ENCODE measurements around the gene AP5Z1. TPM values are rescaled to one million over a fixed set of nuclear protein-coding genes. Genes with fewer than 3 reads are reported as not detected.
A peak's percentile ranks its signal among the peaks of the same experiment; 100 is the strongest.
"Not testable (repeated sequence)": the region's sequence is repeated elsewhere in the genome, so short reads cannot be mapped to it uniquely, and the experiment has no call there.

AP5Z1 gene
- total RNA-seq, 2 experiments from 2014 or later: 47.3 to 55.0 TPM

DNA sequence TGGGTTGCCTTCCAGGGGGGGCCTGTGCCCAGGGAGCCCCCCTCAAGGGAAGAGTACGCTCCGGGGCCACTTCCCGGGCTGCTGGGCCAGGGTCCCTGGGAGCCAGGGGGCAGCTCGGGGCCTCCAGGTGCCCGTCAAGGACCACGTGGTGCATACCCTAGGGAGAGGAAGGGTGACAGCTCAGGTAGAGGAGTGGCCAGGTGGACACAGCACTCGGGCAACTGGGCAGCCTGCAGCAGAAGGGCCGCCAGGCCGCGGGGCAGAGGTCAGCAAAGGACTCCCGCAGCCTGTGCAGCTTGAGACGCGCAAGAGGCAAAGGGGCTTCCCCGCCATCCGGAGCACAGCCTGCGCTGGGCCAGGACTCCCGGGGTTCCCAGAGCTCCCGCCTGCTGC is 26.4 kb downstream of the AP5Z1 start:
- CTCF ChIA-PET: no interaction called here

GRCh38 chr7:4802577-4802976 is 27.2 kb downstream of the AP5Z1 start:
- POLR2A ChIA-PET; H3K4me1 Mint-ChIP-seq (ENCODE audit: low read depth): not testable (repeated sequence)

More for the DNA sequence above, 26.4 kb downstream of the AP5Z1 start:
- ATAC-seq (no peak), DNase-seq (no peak)
- Mint-ChIP-seq H3K36me3 (ENCODE audit: low read depth) (no peaks in the 10 kb centered on the region), H3K27me3 (ENCODE audit: low read depth) (peaks cover 4% of the 10 kb centered on the region), H3K9me3 (ENCODE audit: insufficient read depth) (no peaks in the 10 kb centered on the region), H3K27ac (no peak overlapping the region), H3K4me1 (ENCODE audit: low read depth) (no peaks in the 10 kb centered on the region), H3K4me3 (no peak overlapping the region)
- POLR2A ChIA-PET: no interaction called here

DNA sequence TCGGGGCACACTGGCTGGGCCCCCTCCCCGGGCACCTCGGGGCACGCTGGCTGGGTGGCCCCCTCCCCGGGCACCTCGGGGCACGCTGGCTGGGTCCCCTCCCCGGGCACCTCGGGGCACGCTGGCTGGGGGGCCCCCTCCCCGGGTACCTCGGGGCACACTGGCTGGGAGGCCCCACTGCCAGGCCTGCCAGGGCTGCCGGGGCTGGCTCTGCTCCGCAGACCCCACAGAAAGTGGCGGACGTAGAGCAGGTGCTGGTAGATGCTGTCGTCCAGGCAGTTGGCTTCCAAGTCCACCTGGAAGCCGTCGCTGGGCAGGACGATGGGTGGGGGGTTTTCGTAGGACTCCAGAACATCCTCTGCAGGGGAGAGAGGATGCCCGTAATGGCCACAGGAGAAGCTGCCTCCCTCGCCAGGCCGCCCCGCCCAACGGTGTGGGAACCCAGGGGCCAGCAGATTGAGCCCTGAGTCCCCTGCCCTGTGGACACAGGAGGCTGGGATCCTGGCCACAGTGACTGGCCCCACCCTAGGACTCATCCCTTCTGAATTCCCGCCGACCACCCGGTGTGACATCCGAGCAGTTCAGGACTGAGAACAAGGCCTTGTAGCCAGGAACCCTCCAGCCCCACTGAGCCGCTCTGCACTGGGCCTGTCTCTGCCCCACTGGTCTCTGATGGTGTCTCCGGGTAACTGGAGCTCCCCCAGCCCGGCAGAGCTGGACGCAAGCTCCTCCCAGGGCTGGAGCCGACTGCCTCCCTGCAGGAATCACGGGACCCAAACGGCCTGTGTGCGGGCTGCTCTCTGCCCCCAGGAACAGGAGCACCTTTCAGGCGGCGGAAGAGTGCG is 28.2 kb downstream of the AP5Z1 start:
- H3K36me3 Mint-ChIP-seq (ENCODE audit: low read depth): no peaks in the 10 kb centered on the region
- ATAC-seq (no peak), DNase-seq (no peak)
- H3K27ac Mint-ChIP-seq: no peak overlapping the region
- CTCF ChIA-PET: no interaction called here
- H3K27me3 Mint-ChIP-seq (ENCODE audit: low read depth): peaks cover 16% of the 10 kb centered on the region
- POLR2A ChIA-PET: no interaction called here
- no peaks in the 10 kb centered on the region for H3K4me1 Mint-ChIP-seq (ENCODE audit: low read depth)
- H3K4me3 Mint-ChIP-seq: no peak overlapping the region
- no peaks in the 10 kb centered on the region for H3K9me3 Mint-ChIP-seq (ENCODE audit: insufficient read depth)

More at GRCh38 chr7:4802577-4802976, 27.2 kb downstream of the AP5Z1 start:
- ATAC-seq; H3K27ac Mint-ChIP-seq; H3K27me3 Mint-ChIP-seq (ENCODE audit: low read depth); CTCF ChIA-PET; H3K36me3 Mint-ChIP-seq (ENCODE audit: low read depth); H3K4me3 Mint-ChIP-seq; DNase-seq; H3K9me3 Mint-ChIP-seq (ENCODE audit: insufficient read depth): not testable (repeated sequence)

DNA sequence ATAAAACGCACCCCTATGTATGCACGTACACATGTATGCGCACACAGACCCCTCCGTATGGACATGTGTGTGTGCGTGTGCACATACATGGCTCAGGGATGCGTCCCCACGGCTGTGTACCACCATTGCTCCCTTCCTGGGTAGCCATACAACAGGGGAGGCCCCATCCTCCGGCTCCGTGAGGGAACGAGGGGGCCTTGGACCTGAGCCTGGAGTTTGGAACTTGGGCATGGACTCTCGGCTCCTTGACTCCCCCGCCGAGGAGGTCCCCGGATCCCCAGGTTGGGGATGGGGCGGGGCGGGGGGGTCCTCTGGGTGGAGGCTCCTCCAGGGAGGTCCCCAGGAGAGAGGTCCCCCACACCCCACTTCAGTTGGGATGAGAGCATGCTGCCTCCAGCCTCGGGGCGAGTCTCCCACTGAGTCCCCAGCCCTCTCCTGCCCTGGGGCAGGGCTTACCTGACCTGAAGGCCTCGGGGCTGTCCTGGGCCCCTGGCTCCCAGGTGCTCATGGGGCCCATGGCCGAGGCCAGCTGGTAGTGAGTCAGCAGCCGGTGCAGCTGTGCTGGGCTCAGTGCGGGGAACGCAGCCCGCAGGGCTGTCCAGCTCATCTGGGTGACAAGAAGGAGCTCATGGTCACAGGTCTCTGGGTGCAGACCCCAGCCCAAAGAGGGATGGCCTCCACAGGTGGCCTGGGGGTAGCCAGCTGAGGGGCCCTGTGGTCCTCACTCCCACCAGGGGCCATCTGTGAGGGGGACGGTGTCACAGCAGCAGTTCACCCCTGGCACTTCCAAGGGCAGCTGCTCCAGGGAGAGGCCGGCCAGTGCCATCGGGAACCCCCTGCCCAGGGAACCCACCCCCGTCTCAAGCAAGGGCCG is 29.9 kb downstream of the AP5Z1 start:
- peaks cover 4% of the 10 kb centered on the region for H3K4me1 Mint-ChIP-seq (ENCODE audit: low read depth)
- CTCF ChIA-PET: no interaction called here
- H3K27me3 Mint-ChIP-seq (ENCODE audit: low read depth): peaks cover 21% of the 10 kb centered on the region
- H3K27ac Mint-ChIP-seq: no peak overlapping the region
- POLR2A ChIA-PET: interaction anchor here (0.5 kb wide), 1 partner anchor 50 kb away, joined by 3 read pairs; no protein-coding TSS in a partner anchor
- H3K4me3 Mint-ChIP-seq: no peak overlapping the region
- H3K36me3 Mint-ChIP-seq (ENCODE audit: low read depth): no peaks in the 10 kb centered on the region
- no peaks in the 10 kb centered on the region for H3K9me3 Mint-ChIP-seq (ENCODE audit: insufficient read depth)
- DNase-seq (no peak), ATAC-seq (no peak)

DNA sequence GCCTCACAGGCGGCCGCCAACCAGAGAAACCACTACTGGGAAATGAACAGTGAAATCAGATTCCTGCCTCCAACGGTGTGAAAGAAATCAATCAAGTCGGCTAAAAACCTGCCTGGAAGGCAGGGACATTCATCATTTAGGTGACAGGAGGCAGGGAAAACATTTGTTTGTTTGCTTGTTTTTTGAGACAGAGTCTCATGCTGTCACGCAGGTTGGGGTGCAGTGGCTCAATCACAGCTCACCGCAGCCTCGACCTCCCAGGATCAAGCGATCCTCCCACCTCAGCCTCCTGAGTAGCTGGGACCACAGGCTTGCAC is 30.5 kb downstream of the AP5Z1 start:
- POLR2A ChIA-PET: interaction anchor here (0.5 kb wide), 1 partner anchor 50 kb away, joined by 3 read pairs; no protein-coding TSS in a partner anchor
- CTCF ChIA-PET: no interaction called here
- H3K4me3 Mint-ChIP-seq: no peak overlapping the region
- DNase-seq (no peak), ATAC-seq (no peak)
- H3K9me3 Mint-ChIP-seq (ENCODE audit: insufficient read depth): no peaks in the 10 kb centered on the region
- peaks cover 23% of the 10 kb centered on the region for H3K27me3 Mint-ChIP-seq (ENCODE audit: low read depth)
- H3K4me1 Mint-ChIP-seq (ENCODE audit: low read depth): peaks cover 7% of the 10 kb centered on the region
- no peaks in the 10 kb centered on the region for H3K36me3 Mint-ChIP-seq (ENCODE audit: low read depth)
- no peak overlapping the region for H3K27ac Mint-ChIP-seq

- H3K27ac Mint-ChIP-seq: no peak overlapping the region
- H3K36me3 Mint-ChIP-seq (ENCODE audit: low read depth): no peaks in the 10 kb centered on the region
- DNase-seq: no peak
- ChIA-PET CTCF (interaction anchor here (0.6 kb wide), 1 partner anchor 9 kb away, joined by 3 read pairs; no protein-coding TSS in a partner anchor), POLR2A (no interaction called here)
- no peaks in the 10 kb centered on the region for H3K9me3 Mint-ChIP-seq (ENCODE audit: insufficient read depth)
- ATAC-seq: no peak
- peaks cover 7% of the 10 kb centered on the region for H3K4me1 Mint-ChIP-seq (ENCODE audit: low read depth)
- H3K4me3 Mint-ChIP-seq: no peak overlapping the region
- H3K27me3 Mint-ChIP-seq (ENCODE audit: low read depth): peaks cover 23% of the 10 kb centered on the region
These were observed 31.7 kb downstream of the AP5Z1 start for GRCh38 chr7:4806983-4807597.

DNA sequence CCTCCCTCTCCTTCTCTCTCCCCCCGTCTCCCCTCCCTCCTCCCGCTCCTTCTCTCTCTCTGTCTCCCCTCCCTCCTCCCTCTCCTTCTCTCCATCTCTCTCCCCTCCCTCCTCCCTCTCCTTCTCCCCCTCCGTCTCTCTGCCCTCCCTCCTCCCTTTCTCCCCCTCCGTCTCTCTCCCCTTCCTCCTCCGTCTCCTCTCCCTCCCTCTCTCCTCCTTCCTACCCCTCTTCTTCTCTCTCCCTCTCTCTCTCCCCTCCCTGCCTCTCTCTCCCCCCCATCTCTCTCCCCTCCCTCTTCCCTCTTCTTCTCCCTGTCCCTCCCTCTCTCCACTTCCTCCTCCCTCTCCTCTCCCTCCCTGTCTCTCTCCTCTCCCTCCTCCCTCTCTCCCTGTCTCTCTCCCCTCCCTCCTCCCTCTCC is 32.2 kb downstream of the AP5Z1 start:
- no peak for DNase-seq
- POLR2A ChIA-PET: no interaction called here
- H3K27ac Mint-ChIP-seq: no peak overlapping the region

DNA sequence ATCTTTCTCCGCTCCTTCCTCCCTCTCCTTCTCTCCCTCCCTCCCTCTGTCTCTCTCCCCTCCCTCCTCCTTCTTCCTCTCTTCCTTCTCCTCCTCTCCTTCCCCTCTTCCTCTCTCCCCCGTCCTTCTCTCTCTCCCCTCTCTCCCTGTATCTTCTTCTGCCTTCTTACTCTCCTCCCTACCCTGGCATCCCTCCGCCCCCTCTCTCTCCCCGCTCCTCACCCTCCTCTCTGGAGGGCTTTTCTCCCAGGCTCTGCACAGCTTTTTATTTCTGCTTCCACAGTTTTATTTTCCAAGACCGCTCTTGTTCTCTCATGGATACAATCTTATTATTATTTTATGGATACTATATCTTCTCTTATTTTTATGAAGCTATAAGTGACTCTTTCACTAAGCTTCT is 32.6 kb downstream of the AP5Z1 start:
- no peak for ATAC-seq
- Mint-ChIP-seq H3K9me3 (ENCODE audit: insufficient read depth) (no peaks in the 10 kb centered on the region), H3K36me3 (ENCODE audit: low read depth) (peaks cover 2% of the 10 kb centered on the region), H3K4me3 (no peak overlapping the region), H3K27ac (no peak overlapping the region), H3K4me1 (ENCODE audit: low read depth) (peaks cover 7% of the 10 kb centered on the region), H3K27me3 (ENCODE audit: low read depth) (peaks cover 29% of the 10 kb centered on the region)
- DNase-seq: no peak
- CTCF ChIA-PET: interaction anchor here (1.0 kb wide), 1 partner anchor 10 kb away, joined by 4 read pairs; no protein-coding TSS in a partner anchor
- POLR2A ChIA-PET: no interaction called here

More for the DNA sequence above, 32.2 kb downstream of the AP5Z1 start:
- H3K27me3 Mint-ChIP-seq (ENCODE audit: low read depth): peaks cover 25% of the 10 kb centered on the region
- no peak for ATAC-seq
- H3K4me1 Mint-ChIP-seq (ENCODE audit: low read depth): peaks cover 7% of the 10 kb centered on the region
- CTCF ChIA-PET: interaction anchor here (1.0 kb wide), 1 partner anchor 9 kb away, joined by 4 read pairs; no protein-coding TSS in a partner anchor
- no peak overlapping the region for H3K4me3 Mint-ChIP-seq
- H3K36me3 Mint-ChIP-seq (ENCODE audit: low read depth): peaks cover under 1% of the 10 kb centered on the region
- no peaks in the 10 kb centered on the region for H3K9me3 Mint-ChIP-seq (ENCODE audit: insufficient read depth)

- Mint-ChIP-seq H3K27ac (no peak overlapping the region), H3K4me1 (ENCODE audit: low read depth) (peaks cover 7% of the 10 kb centered on the region), H3K9me3 (ENCODE audit: insufficient read depth) (no peaks in the 10 kb centered on the region), H3K4me3 (no peak overlapping the region), H3K36me3 (ENCODE audit: low read depth) (peaks cover 2% of the 10 kb centered on the region), H3K27me3 (ENCODE audit: low read depth) (peaks cover 30% of the 10 kb centered on the region)
- ChIA-PET POLR2A (no interaction called here), CTCF (interaction anchor here (1.0 kb wide), 1 partner anchor 10 kb away, joined by 4 read pairs; no protein-coding TSS in a partner anchor)
- DNase-seq: no peak
- no peak for ATAC-seq
These were observed 33.1 kb downstream of the AP5Z1 start for GRCh38 chr7:4808565-4808964.

DNA sequence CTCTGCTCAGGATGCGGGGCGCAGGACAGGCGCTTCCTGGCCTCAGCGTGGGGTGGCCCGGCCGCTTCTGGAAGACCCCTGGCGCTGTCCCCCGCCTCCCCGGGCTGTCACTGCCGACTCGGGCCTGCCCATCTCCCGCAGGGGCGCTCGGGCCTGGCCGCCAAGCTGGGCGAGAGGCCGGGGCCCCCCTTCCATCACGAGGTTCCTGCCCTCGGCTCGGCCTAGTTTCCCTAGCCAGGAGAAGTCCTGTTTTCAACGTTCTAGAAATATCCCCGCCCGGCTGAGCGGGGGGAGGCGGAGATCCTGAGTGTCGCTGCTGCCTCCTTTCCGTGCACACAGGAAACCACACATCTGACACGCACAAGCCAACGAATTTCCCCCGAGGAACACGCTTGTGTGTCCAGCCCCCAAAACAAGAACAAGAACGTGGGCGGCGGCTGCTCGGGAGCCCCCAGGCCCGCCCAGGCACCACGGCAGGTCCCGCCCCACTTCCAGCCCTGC is 33.7 kb downstream of the AP5Z1 start:
- DNase-seq (peak; percentile 40), ATAC-seq (peak; percentile 75)
- Mint-ChIP-seq H3K27ac (no peak overlapping the region), H3K4me1 (ENCODE audit: low read depth) (peaks cover 7% of the 10 kb centered on the region), H3K4me3 (peak overlapping the region; percentile 34), H3K9me3 (ENCODE audit: insufficient read depth) (no peaks in the 10 kb centered on the region), H3K36me3 (ENCODE audit: low read depth) (peaks cover 2% of the 10 kb centered on the region), H3K27me3 (ENCODE audit: low read depth) (peaks cover 33% of the 10 kb centered on the region)
- POLR2A ChIA-PET: interaction anchor here (1.0 kb wide), 1 partner anchor 11 kb away, joined by 3 read pairs; no protein-coding TSS in a partner anchor
- CTCF ChIA-PET: interaction anchor here (0.9 to 1.0 kb wide), 3 partner anchors 12 to 165 kb away, joined by 3 read pairs; partner anchors contain the start of gene RADIL

DNA sequence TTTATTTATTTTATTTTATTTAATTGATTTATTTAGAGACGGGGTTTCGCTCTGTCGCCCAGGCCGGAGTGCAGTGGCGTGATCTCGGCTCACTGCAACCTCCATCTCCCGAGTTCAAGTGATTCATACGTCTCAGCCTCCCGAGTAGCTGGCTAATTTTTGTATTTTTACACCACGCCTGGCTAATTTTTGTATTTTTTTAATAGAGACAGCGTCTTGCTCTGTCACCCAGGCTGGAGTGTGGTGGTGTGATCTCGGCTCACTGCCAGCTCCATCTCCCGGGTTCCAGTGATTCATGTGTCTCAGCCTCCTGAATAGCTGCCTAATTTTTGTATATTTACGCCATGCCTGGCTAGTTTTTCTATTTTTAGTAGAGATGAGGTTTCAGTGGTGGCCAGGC is 34.2 kb downstream of the AP5Z1 start:
- no peak overlapping the region for H3K4me3 Mint-ChIP-seq
- H3K4me1 Mint-ChIP-seq (ENCODE audit: low read depth): peaks cover 7% of the 10 kb centered on the region
- DNase-seq (no peak), ATAC-seq (no peak)
- no peaks in the 10 kb centered on the region for H3K9me3 Mint-ChIP-seq (ENCODE audit: insufficient read depth)
- no peak overlapping the region for H3K27ac Mint-ChIP-seq
- H3K36me3 Mint-ChIP-seq (ENCODE audit: low read depth): peaks cover 2% of the 10 kb centered on the region
- CTCF ChIA-PET: interaction anchor here (0.9 to 1.0 kb wide), 3 partner anchors 13 to 164 kb away, joined by 3 read pairs; partner anchors contain the start of gene RADIL
- H3K27me3 Mint-ChIP-seq (ENCODE audit: low read depth): peaks cover 35% of the 10 kb centered on the region
- POLR2A ChIA-PET: interaction anchor here (1.0 kb wide), 1 partner anchor 12 kb away, joined by 3 read pairs; no protein-coding TSS in a partner anchor

Measured in activated CD8-positive, alpha-beta T cell treated with anti-CD3 and anti-CD28 coated beads, Interleukin-2, amount 10 ng/mL, durations not matched to agents 7 days and 5 days (primary cell).